HepG2 (cell line): ENCODE data around the gene ANKS1A. TPM values are rescaled to one million over a fixed set of nuclear protein-coding genes. Genes with fewer than 3 reads are reported as not detected.

Source experiments
- HNRNPLL ChIP-seq: fragments of 200-400 bp; formaldehyde crosslinking; IDR thresholded peaks from 2 replicates; pipeline ENCODE4 v1.6.1; 2017; ENCODE audit warnings: mild to moderate bottlenecking, low read depth, low read length; ENCODE audit not compliant: poor library complexity, severe bottlenecking
- KLF9 ChIP-seq: IDR thresholded peaks from 2 replicates; pipeline ENCODE4 v1.6.1; 2016; ENCODE audit warnings: low read depth
- KMT2A ChIP-seq: sonication (generic); formaldehyde crosslinking; IDR thresholded peaks from 2 replicates; pipeline ENCODE4 v1.4.0; 2020; ENCODE audit warnings: missing genetic modification reagents
- MTA3 ChIP-seq: sonication (generic); formaldehyde crosslinking; IDR thresholded peaks from 2 replicates; pipeline ENCODE4 v1.4.0; 2020; ENCODE audit warnings: missing genetic modification reagents
- NCOR1 ChIP-seq: fragments of 200-600 bp; sonication (generic); IDR thresholded peaks from 2 replicates; pipeline ENCODE4 v1.7.0; 2017; ENCODE audit warnings: antibody characterized with exemption, low read length, borderline replicate concordance
- POLR2AphosphoS2 ChIP-seq: IDR thresholded peaks from 2 replicates; pipeline ENCODE4 v1.6.1; 2011; ENCODE audit warnings: low read depth, low read length, improper control_type of control experiment
- PPARG ChIP-seq: conservative IDR thresholded peaks from 2 replicates; pipeline ENCODE4 v1.6.1; 2016; ENCODE audit warnings: missing biosample characterization, missing genetic modification reagents
- YY1 ChIP-seq: IDR thresholded peaks from 2 replicates; pipeline ENCODE4 v1.6.1; 2011; ENCODE audit warnings: low read length, low read depth, moderate library complexity, mild to moderate bottlenecking; ENCODE audit not compliant: insufficient read depth, insufficient replicate concordance
- ZBTB38 ChIP-seq: sonication (generic); formaldehyde crosslinking; IDR thresholded peaks from 2 replicates; pipeline ENCODE4 v1.5.1; 2020; ENCODE audit warnings: mild to moderate bottlenecking, missing genetic modification reagents
- ZNF775 ChIP-seq: sonication (generic); formaldehyde crosslinking; IDR thresholded peaks from 2 replicates; pipeline ENCODE4 v1.4.0; 2020; ENCODE audit warnings: missing genetic modification reagents, mild to moderate bottlenecking, moderate library complexity, borderline replicate concordance
- polyA plus RNA-seq, 8 experiments: library from polyadenylated mRNA; depleted of rRNA in 3 of 8; stranded (reverse) in 7 of 8; unstranded in 1 of 8; fragments of >200 nt; fragmentation: Illumina TruSeq in 4 of 8; extraction: Trizol in 4 of 8; gene quantifications; 2 replicates each; pipeline versions ENCODE4 v1.2.1 to v1.2.3, GENCODE V29; 2011 to 2016; ENCODE audit warnings: low read depth in 4 of 8, missing spikeins in 1 of 8, mixed read lengths in 1 of 8; ENCODE audit not compliant: insufficient read depth in 1 of 8
- total RNA-seq, 5 experiments: library from RNA; depleted of rRNA; stranded (reverse); fragments of >200 nt; fragmentation: Illumina TruSeq; extraction: Trizol; gene quantifications; 2 replicates each; pipeline ENCODE4 v1.2.3, GENCODE V29; 2016; ENCODE audit warnings: low read depth in 1 of 5
- TF ChIP-seq, protein P1 (sequence below): IDR thresholded peaks from 2 replicates; pipeline ENCODE4 v1.6.1; 2016; ENCODE audit warnings: low read depth, missing genetic modification reagents, missing compliant biosample characterization
- TF ChIP-seq, protein P2 (sequence below): sonication (generic); formaldehyde crosslinking; IDR thresholded peaks from 2 replicates; pipeline ENCODE4 v1.8.0; 2022; ENCODE audit warnings: mild to moderate bottlenecking, missing genetic modification reagents
- TF ChIP-seq, protein P3 (sequence below), 2 experiments: IDR thresholded peaks; 2 replicates each; pipeline ENCODE4 v1.6.1; 2011 to 2012; ENCODE audit warnings: low read length in 2 of 2, borderline replicate concordance in 1 of 2, low read depth in 1 of 2, mild to moderate bottlenecking in 1 of 2, moderate library complexity in 1 of 2
- TF ChIP-seq, protein P4 (sequence below): sonication (generic); formaldehyde crosslinking; conservative IDR thresholded peaks from 2 replicates; pipeline ENCODE4 v1.4.0; 2020; ENCODE audit warnings: mild to moderate bottlenecking, missing genetic modification reagents, moderate library complexity

The ANKS1A gene
- total and polyA plus RNA-seq, 2 of the 13 experiments (the other 11 are each of a cell fraction or from before 2014, with no cell fraction given): 7.2 to 15.1 TPM

DNA sequence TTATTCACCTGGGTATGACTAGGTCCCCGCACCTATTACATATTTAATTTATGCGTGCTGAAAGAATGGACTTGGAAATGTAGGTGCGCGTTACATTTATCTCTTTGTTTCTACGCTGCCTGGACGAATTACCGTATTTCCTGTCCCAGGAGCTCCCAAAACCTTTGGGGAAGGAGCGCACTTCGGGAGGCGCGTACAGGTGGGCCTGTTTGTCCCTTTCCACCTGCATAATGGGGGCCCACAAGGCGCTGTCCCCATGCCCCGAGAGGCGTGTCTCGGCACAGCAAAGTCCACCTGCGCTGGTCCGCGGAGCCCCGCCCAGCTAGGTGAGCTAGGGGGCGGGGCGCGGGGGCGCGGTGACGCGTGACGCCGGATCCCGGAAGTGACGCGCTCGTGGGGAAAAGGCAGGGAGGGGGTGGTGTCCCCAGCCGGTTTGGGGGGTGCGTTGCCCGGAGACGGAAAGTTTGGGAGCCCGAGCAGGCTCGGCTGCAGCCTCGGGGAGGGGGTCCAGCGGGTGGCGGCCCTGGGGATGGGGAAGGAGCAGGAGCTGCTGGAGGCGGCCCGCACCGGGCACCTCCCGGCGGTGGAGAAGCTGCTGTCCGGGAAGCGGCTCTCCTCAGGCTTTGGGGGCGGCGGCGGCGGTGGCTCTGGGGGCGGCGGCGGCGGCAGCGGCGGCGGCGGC is at the start of gene ANKS1A (continued):
- peak; percentile 66 for TF ChIP-seq YY1
- peak; percentile 23; the same call in 1 of the 2 replicates for TF ChIP-seq ZBTB38 (CRISPR knock-in tag)
- TF ChIP-seq KMT2A (CRISPR knock-in tag): peak; percentile 66; the same call in 1 of the 2 replicates
- TF ChIP-seq, protein P1, sequence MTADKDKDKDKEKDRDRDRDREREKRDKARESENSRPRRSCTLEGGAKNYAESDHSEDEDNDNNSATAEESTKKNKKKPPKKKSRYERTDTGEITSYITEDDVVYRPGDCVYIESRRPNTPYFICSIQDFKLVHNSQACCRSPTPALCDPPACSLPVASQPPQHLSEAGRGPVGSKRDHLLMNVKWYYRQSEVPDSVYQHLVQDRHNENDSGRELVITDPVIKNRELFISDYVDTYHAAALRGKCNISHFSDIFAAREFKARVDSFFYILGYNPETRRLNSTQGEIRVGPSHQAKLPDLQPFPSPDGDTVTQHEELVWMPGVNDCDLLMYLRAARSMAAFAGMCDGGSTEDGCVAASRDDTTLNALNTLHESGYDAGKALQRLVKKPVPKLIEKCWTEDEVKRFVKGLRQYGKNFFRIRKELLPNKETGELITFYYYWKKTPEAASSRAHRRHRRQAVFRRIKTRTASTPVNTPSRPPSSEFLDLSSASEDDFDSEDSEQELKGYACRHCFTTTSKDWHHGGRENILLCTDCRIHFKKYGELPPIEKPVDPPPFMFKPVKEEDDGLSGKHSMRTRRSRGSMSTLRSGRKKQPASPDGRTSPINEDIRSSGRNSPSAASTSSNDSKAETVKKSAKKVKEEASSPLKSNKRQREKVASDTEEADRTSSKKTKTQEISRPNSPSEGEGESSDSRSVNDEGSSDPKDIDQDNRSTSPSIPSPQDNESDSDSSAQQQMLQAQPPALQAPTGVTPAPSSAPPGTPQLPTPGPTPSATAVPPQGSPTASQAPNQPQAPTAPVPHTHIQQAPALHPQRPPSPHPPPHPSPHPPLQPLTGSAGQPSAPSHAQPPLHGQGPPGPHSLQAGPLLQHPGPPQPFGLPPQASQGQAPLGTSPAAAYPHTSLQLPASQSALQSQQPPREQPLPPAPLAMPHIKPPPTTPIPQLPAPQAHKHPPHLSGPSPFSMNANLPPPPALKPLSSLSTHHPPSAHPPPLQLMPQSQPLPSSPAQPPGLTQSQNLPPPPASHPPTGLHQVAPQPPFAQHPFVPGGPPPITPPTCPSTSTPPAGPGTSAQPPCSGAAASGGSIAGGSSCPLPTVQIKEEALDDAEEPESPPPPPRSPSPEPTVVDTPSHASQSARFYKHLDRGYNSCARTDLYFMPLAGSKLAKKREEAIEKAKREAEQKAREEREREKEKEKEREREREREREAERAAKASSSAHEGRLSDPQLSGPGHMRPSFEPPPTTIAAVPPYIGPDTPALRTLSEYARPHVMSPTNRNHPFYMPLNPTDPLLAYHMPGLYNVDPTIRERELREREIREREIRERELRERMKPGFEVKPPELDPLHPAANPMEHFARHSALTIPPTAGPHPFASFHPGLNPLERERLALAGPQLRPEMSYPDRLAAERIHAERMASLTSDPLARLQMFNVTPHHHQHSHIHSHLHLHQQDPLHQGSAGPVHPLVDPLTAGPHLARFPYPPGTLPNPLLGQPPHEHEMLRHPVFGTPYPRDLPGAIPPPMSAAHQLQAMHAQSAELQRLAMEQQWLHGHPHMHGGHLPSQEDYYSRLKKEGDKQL (CRISPR knock-in tag): no peak
- TF ChIP-seq, protein P2, sequence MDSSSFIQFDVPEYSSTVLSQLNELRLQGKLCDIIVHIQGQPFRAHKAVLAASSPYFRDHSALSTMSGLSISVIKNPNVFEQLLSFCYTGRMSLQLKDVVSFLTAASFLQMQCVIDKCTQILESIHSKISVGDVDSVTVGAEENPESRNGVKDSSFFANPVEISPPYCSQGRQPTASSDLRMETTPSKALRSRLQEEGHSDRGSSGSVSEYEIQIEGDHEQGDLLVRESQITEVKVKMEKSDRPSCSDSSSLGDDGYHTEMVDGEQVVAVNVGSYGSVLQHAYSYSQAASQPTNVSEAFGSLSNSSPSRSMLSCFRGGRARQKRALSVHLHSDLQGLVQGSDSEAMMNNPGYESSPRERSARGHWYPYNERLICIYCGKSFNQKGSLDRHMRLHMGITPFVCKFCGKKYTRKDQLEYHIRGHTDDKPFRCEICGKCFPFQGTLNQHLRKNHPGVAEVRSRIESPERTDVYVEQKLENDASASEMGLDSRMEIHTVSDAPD: 0 out of 2 replicates have a peak, but pooled peaks have one; percentile 78
- no peak for TF ChIP-seq PPARG (CRISPR knock-in tag)
- TF ChIP-seq ZNF775 (CRISPR knock-in tag): no peak
- TF ChIP-seq, protein P3, sequence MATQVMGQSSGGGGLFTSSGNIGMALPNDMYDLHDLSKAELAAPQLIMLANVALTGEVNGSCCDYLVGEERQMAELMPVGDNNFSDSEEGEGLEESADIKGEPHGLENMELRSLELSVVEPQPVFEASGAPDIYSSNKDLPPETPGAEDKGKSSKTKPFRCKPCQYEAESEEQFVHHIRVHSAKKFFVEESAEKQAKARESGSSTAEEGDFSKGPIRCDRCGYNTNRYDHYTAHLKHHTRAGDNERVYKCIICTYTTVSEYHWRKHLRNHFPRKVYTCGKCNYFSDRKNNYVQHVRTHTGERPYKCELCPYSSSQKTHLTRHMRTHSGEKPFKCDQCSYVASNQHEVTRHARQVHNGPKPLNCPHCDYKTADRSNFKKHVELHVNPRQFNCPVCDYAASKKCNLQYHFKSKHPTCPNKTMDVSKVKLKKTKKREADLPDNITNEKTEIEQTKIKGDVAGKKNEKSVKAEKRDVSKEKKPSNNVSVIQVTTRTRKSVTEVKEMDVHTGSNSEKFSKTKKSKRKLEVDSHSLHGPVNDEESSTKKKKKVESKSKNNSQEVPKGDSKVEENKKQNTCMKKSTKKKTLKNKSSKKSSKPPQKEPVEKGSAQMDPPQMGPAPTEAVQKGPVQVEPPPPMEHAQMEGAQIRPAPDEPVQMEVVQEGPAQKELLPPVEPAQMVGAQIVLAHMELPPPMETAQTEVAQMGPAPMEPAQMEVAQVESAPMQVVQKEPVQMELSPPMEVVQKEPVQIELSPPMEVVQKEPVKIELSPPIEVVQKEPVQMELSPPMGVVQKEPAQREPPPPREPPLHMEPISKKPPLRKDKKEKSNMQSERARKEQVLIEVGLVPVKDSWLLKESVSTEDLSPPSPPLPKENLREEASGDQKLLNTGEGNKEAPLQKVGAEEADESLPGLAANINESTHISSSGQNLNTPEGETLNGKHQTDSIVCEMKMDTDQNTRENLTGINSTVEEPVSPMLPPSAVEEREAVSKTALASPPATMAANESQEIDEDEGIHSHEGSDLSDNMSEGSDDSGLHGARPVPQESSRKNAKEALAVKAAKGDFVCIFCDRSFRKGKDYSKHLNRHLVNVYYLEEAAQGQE (IDR thresholded peaks at IDR 0.05; ENCODE audit: borderline replicate concordance in 1 of 2, low read depth in 1 of 2, low read length in 2 of 2): no peak; a peak in 1 of 4 replicates
- TF ChIP-seq, protein P4, sequence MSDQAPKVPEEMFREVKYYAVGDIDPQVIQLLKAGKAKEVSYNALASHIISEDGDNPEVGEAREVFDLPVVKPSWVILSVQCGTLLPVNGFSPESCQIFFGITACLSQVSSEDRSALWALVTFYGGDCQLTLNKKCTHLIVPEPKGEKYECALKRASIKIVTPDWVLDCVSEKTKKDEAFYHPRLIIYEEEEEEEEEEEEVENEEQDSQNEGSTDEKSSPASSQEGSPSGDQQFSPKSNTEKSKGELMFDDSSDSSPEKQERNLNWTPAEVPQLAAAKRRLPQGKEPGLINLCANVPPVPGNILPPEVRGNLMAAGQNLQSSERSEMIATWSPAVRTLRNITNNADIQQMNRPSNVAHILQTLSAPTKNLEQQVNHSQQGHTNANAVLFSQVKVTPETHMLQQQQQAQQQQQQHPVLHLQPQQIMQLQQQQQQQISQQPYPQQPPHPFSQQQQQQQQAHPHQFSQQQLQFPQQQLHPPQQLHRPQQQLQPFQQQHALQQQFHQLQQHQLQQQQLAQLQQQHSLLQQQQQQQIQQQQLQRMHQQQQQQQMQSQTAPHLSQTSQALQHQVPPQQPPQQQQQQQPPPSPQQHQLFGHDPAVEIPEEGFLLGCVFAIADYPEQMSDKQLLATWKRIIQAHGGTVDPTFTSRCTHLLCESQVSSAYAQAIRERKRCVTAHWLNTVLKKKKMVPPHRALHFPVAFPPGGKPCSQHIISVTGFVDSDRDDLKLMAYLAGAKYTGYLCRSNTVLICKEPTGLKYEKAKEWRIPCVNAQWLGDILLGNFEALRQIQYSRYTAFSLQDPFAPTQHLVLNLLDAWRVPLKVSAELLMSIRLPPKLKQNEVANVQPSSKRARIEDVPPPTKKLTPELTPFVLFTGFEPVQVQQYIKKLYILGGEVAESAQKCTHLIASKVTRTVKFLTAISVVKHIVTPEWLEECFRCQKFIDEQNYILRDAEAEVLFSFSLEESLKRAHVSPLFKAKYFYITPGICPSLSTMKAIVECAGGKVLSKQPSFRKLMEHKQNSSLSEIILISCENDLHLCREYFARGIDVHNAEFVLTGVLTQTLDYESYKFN (CRISPR knock-in tag): peak; percentile 54; the same call in 1 of the 2 replicates
- TF ChIP-seq MTA3 (CRISPR knock-in tag): no peak
- peak; percentile 28; the same call in 1 of the 2 replicates for TF ChIP-seq NCOR1
- no peak for TF ChIP-seq POLR2AphosphoS2
- TF ChIP-seq KLF9 (CRISPR knock-in tag): peak; percentile 77; the same call in 1 of the 2 replicates
- TF ChIP-seq HNRNPLL: peak; percentile 74
